Measurements from ENCODE around the gene KCNV2. TPM values are rescaled to one million over a fixed set of nuclear protein-coding genes. Genes with fewer than 3 reads are reported as not detected.

The KCNV2 gene
- total RNA-seq = not detected in 2 replicates

DNA sequence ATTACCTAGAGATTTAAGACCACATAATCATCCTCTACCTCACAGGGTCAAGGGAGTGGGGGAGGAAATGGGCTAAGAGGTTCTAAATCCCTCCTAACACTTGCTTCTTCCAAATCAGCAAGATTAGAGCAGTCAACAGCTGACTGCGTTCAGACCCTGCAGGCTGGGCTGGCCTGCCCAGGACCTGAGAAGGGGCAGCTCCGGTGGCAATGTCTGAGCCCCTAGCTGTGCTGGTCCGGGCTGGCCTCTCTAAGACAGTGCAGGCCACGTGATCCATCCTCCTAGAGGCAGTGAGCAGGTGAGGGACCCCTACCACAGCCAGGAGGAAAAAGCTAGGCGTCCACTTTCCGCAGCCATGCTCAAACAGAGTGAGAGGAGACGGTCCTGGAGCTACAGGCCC is at the start of gene KCNV2:
KCNV2 (plus strand) TSS at position 126 of the 400 bp plus-strand sequence; CDS start at position 356, 230 bp downstream.

Other genes starting within 250 kb of the KCNV2 start
- 6.6 and 17.3 TPM in 2 replicates for gene VLDLR, start 95.7 kb upstream of the KCNV2 start, total RNA-seq
- 24.0 and 33.9 TPM in 2 replicates for gene PUM3, start 126.6 kb downstream of the KCNV2 start, total RNA-seq